ENCODE data around the gene EBI3. TPM values are rescaled to one million over a fixed set of nuclear protein-coding genes. Genes with fewer than 3 reads are reported as not detected.

Gene EBI3
- total RNA-seq, 1 experiment from 2014 or later = 1.2 TPM

- H3K27me3 Mint-ChIP-seq (ENCODE audit: unreplicated experiment) = peaks cover 18% of the 10 kb centered on the region
- CTCF ChIA-PET = interaction anchor here (0.6 to 1.3 kb wide), 10 partner anchors 10 to 540 kb away, joined by 4 to 9 read pairs (median 6); no protein-coding TSS in a partner anchor
- no peak overlapping the region for H3K4me3 Mint-ChIP-seq (ENCODE audit: low read depth, unreplicated experiment)
- peak; percentile 28 for TF ChIP-seq CTCF (IDR thresholded peaks at IDR 0.05; ENCODE audit: unreplicated experiment)
- BruUV-seq (replicated peaks) = no TSS peak
- H3K27ac Mint-ChIP-seq (ENCODE audit: unreplicated experiment) = peak overlapping the region; percentile 56
- H3K4me1 Mint-ChIP-seq (ENCODE audit: low read depth, unreplicated experiment) = no peaks in the 10 kb centered on the region
- intact Hi-C loops (cut with micrococcal nuclease; ENCODE audit: unreplicated experiment) = loop anchor here (10.0 kb wide), 1 partner anchor 354 kb away; no protein-coding TSS in a partner anchor
- H3K9me3 Mint-ChIP-seq (ENCODE audit: low read depth, unreplicated experiment) = no peaks in the 10 kb centered on the region
- DNase-seq = peak; percentile 53
- peaks cover 5% of the 10 kb centered on the region for H3K36me3 Mint-ChIP-seq (ENCODE audit: insufficient read depth, unreplicated experiment)
Observed at GRCh38 chr19:4208385-4209094, 20.8 kb upstream of the EBI3 start.

- no peak overlapping the region for H3K27ac Mint-ChIP-seq (ENCODE audit: unreplicated experiment)
- BruUV-seq (replicated peaks) = no TSS peak
- H3K9me3 Mint-ChIP-seq (ENCODE audit: low read depth, unreplicated experiment) = no peaks in the 10 kb centered on the region
- no peaks in the 10 kb centered on the region for H3K4me1 Mint-ChIP-seq (ENCODE audit: low read depth, unreplicated experiment)
- intact Hi-C loops (cut with micrococcal nuclease; ENCODE audit: unreplicated experiment) = no loop called here
- TF ChIP-seq CTCF (IDR thresholded peaks at IDR 0.05; ENCODE audit: unreplicated experiment) = no peak
- peaks cover 22% of the 10 kb centered on the region for H3K27me3 Mint-ChIP-seq (ENCODE audit: unreplicated experiment)
- no peak for DNase-seq
- CTCF ChIA-PET = no interaction called here
- H3K4me3 Mint-ChIP-seq (ENCODE audit: low read depth, unreplicated experiment) = no peak overlapping the region
- peaks cover 5% of the 10 kb centered on the region for H3K36me3 Mint-ChIP-seq (ENCODE audit: insufficient read depth, unreplicated experiment)
Observed at GRCh38 chr19:4210166-4210731, 19.1 kb upstream of the EBI3 start.

DNA sequence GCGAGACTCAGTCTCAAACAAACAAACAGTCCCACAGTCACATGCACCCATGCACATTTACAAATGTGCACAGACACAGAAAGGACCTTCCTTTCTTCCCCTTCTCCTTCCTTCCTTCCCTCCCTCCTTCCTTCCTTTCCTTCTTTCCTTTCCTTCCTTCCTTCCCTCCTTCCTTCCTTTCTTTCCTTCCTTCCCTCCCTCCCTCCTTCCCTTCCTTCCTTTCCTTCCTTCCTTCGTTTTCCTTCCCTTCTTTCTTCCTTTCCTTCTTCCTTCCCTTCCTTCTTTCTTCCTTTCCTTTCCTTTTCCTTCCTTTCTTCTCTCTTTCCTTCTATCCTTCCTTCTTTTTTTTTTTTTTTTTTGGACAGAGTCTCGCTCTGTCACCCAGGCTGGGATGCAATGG is 16.2 kb upstream of the EBI3 start:
- Mint-ChIP-seq H3K4me3 (ENCODE audit: low read depth, unreplicated experiment) (no peak overlapping the region), H3K4me1 (ENCODE audit: low read depth, unreplicated experiment) (no peaks in the 10 kb centered on the region), H3K27me3 (ENCODE audit: unreplicated experiment) (peaks cover 22% of the 10 kb centered on the region), H3K9me3 (ENCODE audit: low read depth, unreplicated experiment) (no peaks in the 10 kb centered on the region), H3K27ac (ENCODE audit: unreplicated experiment) (no peak overlapping the region), H3K36me3 (ENCODE audit: insufficient read depth, unreplicated experiment) (peaks cover 5% of the 10 kb centered on the region)
- no peak for DNase-seq
- intact Hi-C loops (cut with micrococcal nuclease; ENCODE audit: unreplicated experiment) = no loop called here
- no peak for TF ChIP-seq CTCF (IDR thresholded peaks at IDR 0.05; ENCODE audit: unreplicated experiment)
- BruUV-seq (replicated peaks) = no TSS peak
- CTCF ChIA-PET = no interaction called here

DNA sequence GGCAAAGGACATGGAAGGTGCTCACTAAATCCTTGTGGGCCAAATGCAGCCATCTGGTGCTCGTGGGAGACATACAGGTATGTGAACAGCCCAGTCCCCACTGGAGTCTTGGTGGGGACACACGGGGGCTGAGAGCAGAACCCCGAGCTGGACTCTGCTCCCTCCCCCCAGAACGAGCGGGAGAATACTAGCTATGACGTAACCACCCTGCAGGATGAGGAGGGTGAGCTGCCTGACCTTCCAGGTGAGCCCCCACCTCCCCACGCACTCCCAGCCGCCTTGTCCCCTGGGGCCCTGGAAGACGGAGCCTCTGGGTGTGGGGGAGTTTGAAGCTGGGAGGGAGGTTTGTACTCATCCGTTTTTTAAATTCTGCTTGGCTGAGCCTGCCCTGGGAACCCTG is 13.5 kb upstream of the EBI3 start:
- no peak for DNase-seq
- Mint-ChIP-seq H3K27me3 (ENCODE audit: unreplicated experiment) (peaks cover 22% of the 10 kb centered on the region), H3K9me3 (ENCODE audit: low read depth, unreplicated experiment) (no peaks in the 10 kb centered on the region), H3K4me3 (ENCODE audit: low read depth, unreplicated experiment) (no peak overlapping the region), H3K36me3 (ENCODE audit: insufficient read depth, unreplicated experiment) (no peaks in the 10 kb centered on the region), H3K27ac (ENCODE audit: unreplicated experiment) (no peak overlapping the region), H3K4me1 (ENCODE audit: low read depth, unreplicated experiment) (no peaks in the 10 kb centered on the region)
- no peak for TF ChIP-seq CTCF (IDR thresholded peaks at IDR 0.05; ENCODE audit: unreplicated experiment)
- no TSS peak for BruUV-seq (replicated peaks)
- CTCF ChIA-PET = no interaction called here
- intact Hi-C loops (cut with micrococcal nuclease; ENCODE audit: unreplicated experiment) = no loop called here
